GM12874 (cell line): Measurements from ENCODE around the gene WDR33.

Experiments used
- CTCF ChIP-seq: IDR thresholded peaks from 2 replicates; pipeline ENCODE4 v1.5.1; 2011; ENCODE audit warnings: low read depth, mild to moderate bottlenecking, control low read depth, low read length, moderate library complexity; ENCODE audit not compliant: insufficient read depth

WDR33 gene

GRCh38 chr2:127685410-127686080, 125.4 kb downstream of the WDR33 start:
- no peak for TF ChIP-seq CTCF

- TF ChIP-seq CTCF: no peak
Measured at GRCh38 chr2:127683757-127684156, 127.2 kb downstream of the WDR33 start.

DNA sequence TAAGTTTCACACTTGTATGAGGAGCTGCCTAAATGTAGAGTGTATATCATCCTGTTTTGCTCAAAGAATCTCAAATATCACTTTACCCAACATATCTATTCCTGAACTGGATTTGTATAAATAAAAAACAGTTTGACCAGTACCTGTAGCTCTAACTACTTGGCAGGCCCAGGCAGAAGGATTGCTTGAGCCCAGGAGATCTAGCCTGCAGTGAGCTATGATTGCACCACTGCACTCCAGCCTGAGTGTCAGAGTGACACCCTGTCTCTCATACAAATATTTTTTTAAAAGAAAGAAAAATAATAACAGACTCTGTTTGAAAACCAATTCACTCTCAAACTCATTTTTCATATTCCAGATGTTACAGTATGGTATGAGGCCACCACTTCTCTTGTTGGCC, 127.9 kb downstream of the WDR33 start:
- TF ChIP-seq CTCF: no peak

GRCh38 chr2:127681976-127682857, 128.8 kb downstream of the WDR33 start:
- TF ChIP-seq CTCF: no peak

DNA sequence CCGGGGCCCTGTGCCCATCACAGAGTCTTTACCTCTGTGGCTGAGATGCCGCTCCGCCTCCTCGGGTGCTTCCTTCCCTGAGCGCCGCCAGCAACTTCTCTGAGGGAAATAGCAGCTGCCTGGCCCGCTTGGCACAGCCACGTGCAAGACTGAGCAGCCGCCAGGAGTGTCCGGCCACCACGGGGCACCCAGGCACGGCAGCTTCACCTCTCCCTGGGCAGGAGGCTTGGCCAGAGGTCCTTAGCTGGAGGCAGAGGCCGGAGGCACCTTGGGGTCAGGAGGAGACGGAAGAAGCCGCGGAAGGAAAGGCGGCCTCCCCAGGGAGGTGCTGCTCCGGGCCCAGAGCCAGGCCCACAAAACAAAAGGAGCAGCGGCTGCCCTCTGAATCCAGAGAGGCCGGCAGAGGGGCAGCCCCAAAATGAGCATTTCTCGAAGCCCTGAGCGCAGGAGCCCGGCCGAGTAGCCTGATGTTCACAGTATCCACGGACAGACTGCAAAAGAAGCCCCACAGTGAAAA, 129.6 kb downstream of the WDR33 start:
- no peak for TF ChIP-seq CTCF

- TF ChIP-seq CTCF: no peak
Measured at GRCh38 chr2:127680706-127681287, 130.2 kb downstream of the WDR33 start.

DNA sequence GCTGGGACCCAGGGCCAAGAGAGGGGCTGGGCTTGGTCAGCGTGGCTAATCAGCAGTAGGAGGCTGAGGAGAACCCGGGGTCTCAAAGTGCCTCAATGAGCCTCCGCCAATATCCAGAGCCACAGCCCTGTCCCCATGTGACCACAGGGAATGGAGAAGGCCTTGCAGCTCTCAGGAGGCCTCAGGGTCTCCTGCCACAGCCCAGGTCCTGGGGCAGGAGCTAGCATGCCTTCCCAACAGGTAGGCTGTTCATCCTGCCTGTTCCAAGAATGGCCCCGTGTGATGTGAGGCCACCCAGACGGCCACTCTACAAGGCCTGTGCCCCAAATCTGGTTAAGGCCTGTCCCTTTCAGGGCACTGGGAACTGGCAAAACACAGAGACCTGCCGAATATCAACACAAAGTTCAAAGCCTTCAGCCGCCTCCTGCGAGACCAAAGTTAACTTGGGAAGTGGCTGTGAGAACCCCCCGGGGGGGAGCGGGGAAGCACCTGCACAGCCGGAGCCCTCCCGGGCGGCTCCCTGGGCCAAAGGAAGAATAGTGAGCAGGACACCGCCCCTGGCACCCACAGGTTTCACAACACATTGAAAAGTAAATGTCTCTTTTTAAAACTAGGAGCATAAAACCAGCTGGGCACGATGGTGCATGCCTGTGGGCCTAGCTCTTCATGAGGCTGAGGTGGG, 131.2 kb downstream of the WDR33 start:
- TF ChIP-seq CTCF: no peak
